ENCODE results near the gene KCNJ18.
"Not testable (repeated sequence)": the region's sequence is repeated elsewhere in the genome, so short reads cannot be mapped to it uniquely, and the experiment has no call there.

KCNJ18 gene

DNA sequence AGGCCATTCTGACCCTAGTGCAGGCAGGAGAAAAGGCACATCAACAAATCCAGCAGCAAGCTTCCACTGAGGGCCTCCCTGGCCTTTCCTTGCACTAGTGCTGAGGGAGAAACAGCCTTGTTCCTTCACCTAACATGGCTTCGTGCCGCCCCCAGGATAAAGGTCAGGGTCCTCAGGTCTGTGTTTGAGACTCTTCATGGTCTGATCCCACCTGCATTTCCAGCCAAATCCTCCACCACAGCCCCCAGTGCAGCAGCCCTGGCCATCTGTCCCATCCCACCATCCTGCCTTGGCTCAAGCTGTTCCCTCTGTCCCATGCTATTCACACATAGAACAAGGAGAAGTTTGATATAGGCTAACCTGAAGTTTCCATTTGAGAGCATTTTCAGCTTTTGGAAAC, 20.9 kb upstream of the KCNJ18 start:
- DNase-seq, result not testable (repeated sequence)

DNA sequence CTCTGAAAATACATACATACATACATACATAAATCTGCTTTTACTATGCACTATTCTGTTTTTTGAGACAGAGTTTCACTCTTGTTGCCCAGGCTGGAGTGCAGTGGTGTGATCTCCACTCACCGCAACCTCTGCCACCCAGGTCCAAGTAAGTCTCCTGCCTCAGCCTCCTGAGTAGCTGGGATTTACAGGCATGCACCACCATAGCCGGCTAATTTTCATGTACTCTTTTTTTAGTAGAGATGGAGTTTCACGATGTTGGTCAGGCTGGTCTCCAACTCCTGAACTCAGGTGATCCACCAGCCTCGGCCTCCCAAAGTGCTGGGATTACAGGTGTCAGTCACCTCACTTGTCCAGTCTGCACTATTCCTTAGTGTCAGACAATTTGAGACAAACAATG, 20.5 kb upstream of the KCNJ18 start:
- DNase-seq, result not testable (repeated sequence)

DNA sequence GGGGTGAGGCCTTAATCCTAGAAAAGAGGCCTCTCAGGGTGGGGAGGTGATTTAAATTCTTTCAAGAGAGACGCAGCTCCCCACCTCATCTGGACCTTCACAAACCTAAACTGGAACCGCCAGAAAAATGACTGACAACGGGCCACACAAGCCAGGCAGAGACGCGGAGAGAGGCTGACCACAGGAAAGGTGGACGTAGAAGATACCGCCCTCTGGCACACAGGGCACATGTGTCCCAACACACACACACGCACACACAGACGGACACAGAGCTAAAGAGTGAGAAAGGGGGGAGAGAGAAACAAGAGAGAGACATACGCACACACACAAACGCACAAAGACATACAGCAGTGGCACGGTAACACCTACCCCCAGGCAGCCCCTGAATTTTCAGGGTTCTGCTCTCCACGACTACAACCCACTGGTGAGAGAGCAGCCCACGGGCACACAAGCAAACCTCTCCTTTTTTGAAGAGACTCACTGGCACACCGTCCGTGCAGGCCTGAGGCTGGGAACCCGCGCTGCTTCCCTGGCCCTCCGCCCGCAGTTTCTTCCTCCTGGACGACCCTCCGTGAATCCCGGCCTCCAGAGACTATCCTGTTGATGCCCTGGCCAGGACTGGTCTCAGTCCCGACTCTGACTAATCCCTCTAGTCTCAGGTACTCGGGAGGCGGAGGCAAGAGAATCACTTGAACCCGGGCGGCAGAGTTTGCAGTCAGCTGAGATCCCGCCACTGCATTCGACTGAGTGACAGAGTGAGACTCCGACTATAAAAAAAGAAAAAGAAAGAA, 18.7 kb upstream of the KCNJ18 start:
- DNase-seq, result not testable (repeated sequence)

DNA sequence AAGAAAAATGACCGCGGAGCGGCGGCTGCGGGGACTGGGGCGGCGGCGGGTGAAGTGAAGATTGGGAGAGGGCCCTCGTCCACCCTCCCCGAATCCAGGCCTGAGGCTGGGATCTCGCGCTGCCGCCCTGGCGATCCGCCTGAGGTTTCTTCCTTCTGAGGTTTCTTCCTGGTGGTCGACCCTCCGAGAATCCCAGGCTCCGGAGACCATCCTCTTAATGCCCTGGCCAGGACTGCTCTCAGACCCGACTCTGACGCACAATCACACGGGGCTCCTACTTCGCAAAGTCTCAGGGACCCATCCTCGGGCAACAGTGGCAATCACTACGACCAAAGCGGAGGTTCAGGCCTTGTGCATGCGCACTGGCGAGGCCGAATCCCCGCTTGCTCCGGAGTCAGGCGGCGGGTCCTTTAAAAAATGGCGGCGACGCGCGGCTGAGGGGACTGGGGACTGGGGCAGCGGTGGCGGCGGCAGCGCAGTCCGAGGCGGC, 18.0 kb upstream of the KCNJ18 start:
- DNase-seq, result no peak

DNA sequence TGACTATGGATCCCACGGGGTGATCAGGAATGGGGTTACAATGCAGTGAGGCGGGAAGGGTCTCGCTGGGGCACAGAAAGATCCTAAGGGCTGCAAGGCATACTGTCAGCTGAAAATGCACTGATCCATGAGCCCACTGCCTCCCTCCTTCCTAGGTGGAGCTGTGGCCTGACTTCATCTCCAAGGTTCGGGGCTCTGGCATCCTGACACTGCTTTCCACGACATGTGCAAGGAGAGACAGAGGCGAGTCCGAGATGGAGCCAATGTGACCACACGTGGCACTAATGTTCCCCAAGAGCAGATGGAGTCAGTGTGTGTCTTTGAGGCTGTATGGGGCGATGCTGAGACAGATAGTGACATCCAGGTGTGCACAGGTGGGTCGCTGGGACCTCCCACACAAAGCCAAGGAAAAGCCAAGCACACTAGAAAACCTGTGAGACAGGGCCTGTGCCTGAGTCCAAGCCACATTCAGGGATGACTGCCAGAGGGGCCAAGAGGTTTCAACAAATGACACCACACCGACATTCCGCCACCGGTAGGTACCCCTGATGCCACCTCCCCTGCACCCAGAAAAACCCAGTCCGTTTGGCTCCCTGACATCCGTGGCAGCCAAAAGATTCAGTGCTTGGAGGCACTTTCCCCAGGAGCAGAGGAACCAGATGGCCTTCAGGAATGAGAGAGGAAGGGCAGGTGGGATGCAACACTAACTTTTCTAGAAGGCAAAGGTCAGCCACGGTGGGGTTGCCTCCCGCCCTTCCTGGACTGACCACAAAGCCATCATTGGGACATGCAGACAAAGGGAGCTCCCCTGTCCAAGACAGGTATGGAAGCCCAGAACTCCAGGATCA, 17.2 kb upstream of the KCNJ18 start:
- DNase-seq, result not testable (repeated sequence)

DNA sequence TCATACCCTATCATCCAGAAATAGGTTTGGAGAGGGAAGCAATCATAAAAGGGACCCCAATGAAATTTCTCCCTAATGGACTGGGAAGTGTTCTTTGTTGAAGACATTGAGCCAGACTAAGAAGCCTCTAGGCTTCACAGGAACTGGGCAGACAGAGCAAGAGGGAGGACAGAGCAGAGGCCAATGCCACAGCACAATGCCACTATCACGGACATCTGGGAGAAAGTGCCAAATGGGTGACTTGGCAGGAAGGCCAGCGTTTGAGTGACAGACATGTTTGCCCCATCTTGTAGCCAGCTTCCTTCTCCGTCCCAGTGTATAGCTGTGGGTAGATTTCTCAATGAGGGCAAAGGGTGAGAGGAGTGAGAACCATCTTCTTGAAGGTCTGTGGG, 16.6 kb upstream of the KCNJ18 start:
- not testable (repeated sequence) for DNase-seq

DNA sequence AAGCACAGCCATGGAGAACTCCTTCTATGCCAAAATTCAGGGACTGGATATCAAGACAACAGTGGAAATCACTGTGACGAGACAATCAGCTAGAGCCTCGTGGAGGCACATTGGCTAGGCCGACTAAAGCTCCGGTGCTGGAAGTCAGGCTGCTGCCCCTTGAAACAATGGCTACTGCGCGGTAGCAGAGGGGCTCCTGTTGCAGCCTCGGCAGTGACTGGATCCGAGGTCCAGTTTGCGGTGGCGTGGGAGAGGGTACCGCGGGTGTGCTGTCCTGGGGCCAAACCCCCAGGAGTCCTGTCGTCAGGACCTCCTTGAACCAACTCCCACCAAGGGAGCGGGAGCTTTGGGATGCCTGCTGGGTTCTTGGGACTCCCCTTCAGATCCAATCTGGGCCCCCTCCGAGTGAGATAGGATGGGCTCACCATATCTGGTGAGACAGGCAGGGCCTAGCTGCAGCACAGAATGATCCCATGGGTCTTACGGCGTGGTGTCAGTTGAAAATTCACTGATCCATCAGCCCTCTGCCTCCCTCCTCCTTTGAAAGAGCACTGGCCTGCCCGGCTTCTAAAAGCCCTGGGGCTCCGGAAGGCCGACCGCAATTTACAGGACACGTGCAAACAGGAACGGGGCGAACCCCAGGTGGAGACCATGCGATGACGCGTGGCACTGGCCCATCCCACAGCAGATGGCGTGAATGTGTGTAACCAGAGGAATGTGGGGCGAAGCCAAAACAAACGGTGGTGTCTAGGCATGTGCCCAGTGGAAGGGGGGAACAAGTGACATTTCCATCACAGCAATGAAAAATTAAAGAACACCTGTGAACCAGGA, 15.8 kb upstream of the KCNJ18 start:
- no peak for DNase-seq

DNA sequence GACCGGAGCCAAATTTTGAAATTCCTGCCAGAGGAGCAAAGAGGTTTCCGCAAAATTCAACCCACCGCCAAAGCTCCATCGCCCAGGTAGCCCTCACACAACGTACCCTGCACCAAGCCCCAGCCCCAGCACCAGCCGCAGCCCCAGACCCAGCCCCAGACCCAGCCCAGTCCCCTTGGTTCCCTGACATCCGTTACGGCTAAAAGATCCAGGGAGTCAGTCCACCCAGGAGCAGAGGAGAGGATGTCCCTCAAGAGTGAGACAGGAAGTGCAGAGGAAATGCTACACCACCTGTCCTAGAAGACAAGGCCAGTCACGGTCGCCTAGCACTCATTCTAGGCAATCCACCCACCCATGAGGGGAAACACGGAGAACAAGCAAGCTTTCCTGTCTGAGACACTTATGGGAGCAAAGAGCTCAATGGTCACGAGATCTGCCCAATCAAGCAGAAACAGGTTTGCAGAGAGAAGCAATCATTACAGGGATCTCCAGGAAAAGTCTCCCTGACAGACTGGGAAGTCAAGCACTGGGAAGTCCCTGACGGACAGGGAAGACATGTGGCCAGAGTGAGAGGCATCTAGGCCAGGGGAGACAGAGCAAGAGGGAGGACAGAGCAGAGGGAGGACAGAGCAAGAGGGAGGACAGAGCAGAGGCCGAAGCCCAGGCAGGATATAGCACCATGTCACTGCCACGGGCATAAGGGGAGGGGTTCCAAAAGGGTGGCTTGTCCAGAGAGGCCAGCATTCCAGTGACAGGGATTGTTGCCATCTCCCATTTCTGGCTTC, 15.0 kb upstream of the KCNJ18 start:
- no peak for DNase-seq

DNA sequence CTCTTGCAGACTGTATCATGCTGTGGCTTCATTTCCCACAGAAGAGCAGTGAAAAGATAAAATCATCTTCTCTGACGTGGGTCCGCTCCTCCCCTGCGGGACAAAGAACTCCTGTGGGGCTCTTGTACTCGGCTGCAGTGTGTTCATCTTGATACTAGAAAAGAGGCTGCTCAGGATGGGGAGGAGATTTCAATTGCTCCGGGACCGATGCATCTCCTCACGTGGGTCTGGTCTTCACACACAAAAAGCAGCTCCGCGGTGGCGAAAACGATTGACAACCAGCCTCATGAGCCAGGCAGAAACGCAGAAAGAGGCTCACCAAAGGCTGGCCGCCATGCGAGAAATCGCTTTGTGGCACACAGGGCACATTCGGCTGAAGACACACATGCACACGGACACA, 14.4 kb upstream of the KCNJ18 start:
- no peak for DNase-seq

DNA sequence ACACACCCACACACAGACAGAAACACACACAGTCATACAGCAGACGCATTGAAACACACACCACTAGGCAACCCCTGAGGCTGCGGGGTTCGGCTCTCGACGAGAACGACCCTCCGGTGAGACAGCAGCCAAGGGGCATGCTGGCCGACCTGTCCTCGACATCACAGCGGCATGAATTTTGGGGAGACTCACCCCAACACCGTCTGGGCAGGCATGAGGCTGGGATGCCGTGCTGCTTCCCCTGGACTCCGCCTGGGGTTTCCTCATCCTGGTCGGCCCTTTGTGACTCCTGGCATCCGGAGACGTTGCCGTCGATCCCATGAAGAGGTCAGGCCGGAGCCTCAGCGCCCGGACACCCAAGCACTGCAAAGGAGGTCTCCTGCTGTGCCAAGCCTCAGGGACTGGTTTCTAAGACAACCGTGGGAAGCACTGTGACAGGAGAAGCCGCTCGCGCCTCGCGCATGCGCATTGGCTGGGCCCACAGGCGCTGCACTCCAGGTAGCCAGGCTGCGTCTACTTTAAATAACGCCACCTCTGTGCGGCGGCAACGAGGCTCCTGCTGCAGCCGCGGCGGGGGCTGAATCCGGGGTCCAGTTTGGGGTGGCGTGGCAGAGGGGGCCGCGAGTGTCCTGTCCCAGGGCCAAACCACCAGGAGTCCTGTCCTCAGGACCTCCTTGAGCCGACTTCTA, 13.8 kb upstream of the KCNJ18 start:
- DNase-seq, result no peak

DNA sequence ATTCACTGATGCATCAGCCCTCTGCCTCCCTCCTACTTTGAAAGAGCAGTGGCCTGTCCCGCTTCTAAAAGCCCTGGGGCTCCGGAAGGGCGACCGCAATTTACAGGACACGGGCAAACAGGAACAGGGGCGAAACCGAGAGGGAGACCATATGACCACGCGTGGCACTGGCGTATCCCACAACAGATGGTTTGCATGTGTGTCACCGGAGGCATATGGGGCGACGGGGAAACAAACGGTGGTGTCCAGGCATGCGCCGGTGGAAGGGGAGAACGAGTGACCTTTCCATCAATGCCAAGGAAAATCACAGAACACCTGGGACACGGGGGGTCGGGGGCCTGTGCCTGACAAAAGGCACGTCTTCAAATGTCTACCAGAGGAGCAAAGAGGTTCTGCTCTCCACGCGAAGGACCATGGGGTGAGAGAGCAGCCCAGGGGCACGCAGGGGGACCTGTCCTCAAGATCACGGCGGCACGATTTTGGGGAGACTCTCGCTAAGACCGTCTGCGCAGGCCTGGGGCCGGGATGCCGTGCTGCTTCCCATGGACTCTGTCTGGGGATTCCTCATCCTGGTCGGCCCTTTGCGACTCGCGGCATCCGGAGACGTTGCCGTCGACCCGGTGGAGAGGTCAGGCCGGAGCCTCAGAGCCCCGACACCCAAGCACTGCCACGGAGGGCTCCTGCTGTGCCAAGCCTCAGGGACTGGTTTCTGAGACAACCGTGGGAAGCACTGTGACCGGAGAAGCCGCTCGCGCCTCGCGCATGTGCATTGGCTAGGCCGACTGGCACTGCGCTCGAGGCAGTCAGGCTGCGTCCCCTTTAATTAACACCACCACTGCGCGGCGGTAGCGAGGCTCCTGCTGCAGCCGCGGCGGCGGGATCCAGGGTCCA, 12.8 kb upstream of the KCNJ18 start:
- DNase-seq, result no peak

DNA sequence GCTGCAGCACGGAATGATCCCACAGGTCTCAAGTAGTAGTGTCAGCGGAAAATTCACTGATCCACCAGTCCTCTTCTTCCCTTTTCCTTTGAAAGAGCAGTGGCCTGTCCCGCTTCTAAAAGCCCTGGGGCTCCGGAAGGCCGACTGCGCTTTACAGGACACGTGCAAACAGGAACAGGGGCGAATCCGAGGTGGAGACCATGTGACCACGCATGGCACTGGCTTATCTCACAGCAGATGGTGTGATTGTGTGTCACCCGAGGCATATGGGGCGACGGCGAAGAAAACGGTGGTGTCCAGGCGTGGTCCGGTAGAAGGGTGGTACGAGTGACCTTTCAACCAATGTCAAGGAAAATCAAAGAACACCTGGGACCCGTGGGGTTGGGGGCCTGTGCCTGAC, 12.0 kb upstream of the KCNJ18 start:
- no peak for DNase-seq

DNA sequence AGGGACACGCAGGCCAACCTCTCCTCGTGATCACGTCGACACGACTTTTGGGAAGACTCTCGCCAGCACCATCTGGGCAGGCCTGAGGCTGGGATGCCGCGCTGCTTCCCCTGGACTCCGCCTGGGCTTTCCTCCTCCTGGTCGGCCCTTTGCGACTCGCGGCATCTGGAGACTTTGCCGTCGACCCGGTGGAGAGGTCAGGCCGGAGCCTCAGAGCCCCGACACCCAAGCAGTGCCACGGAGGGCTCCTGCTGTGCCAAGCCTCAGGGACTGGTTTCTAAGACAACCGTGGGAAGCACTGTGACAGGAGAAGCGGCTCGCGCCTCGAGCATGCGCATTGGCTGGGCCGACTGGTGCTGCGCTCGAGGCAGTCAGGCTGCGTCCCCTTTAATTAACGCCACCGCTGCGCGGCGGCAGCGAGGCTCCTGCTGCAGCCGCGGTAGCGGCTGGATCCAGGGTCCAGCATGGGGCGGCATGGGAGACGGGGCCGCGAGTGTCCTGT, 11.4 kb upstream of the KCNJ18 start:
- DNase-seq, result not testable (repeated sequence)

DNA sequence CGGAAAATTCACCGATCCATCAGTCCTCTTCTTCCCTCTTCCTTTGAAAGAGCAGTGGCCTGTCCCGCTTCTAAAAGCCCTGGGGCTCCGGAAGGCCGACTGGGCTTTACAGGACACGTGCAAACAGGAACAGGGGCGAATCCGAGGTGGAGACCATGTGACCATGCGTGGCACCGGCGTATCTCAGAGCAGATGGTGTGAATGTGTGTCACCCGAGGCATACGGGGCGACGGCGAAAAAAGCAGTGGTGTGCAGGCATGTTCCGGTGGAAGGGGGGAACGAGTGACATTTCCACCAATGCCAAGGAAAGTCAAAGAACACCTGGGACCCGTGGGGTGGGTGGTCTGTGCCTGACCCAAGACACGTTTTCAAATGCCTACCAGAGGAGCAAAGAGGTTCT, 10.7 kb upstream of the KCNJ18 start:
- not testable (repeated sequence) for DNase-seq

DNA sequence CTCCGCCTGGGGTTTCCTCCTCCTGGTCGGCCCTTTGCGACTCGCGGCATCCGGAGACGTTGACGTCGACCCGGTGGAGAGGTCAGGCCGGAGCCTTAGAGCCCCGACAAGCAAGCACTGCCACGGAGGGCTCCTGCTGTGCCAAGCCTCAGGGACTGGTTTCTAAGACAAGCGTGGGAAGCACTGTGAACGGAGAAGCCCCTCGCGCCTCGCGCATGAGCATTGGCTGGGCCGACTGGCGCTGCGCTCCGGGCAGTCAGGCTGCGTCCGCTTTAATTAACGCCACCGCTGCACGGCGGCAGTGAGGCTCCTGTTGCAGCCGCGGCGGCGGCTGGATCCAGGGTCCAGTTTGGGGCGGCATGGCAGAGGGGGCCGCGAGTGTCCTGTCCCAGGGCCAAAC, 10.2 kb upstream of the KCNJ18 start:
- DNase-seq, result not testable (repeated sequence)

DNA sequence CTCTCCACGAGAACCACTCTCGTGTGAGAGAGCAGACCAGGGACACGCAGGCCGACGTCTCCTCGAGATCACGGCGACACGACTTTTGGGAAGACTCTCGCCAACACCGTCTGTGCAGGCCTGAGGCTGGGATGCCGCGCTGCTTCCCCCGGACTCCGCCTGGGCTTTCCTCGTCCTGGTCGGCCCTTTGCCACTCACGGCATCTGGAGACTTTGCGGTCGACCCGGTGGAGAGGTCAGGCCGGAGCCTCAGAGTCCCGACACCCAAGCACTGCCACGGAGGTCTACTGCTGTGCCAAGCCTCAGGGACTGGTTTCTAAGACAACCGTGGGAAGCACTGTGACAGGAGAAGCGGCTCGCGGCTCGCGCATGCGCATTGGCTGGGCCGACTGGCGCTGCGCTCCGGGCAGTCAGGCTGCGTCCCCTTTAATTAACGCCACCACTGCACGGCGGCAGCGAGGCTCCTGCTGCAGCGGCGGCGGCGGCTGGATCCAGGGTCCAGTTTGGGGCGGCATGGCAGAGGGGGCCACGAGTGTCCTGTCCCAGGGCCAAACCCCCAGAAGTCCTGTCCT, 9.1 kb upstream of the KCNJ18 start:
- DNase-seq, result not testable (repeated sequence)

DNA sequence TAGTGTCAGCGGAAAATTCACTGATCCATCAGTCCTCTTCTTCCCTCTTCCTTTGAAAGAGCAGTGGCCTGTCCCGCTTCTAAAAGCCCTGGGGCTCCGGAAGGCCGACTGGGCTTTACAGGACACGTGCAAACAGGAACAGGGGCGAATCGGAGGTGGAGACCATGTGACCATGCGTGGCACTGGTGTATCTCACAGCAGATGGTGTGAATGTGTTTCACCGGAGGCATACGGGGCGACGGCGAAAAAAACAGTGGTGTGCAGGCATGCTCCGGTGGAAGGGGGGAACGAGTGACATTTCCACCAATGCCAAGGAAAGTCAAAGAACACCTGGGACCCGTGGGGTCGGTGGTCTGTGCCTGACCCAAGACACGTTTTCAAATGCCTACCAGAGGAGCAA, 8.4 kb upstream of the KCNJ18 start:
- not testable (repeated sequence) for DNase-seq

DNA sequence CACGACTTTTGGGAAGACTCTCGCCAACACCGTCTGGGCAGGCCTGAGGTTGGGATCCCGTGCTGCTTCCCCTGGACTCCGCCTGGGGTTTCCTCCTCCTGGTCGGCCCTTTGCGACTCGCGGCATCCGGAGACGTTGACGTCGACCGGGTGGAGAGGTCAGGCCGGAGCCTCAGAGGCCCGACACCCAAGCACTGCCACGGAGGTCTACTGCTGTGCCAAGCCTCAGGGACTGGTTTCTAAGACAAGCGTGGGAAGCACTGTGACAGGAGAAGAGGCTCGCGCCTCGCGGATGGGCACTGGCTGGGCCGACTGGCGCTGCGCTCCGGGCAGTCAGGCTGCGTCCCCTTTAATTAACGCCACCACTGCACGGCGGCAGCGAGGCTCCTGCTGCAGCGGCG, 7.9 kb upstream of the KCNJ18 start:
- DNase-seq, result not testable (repeated sequence)

DNA sequence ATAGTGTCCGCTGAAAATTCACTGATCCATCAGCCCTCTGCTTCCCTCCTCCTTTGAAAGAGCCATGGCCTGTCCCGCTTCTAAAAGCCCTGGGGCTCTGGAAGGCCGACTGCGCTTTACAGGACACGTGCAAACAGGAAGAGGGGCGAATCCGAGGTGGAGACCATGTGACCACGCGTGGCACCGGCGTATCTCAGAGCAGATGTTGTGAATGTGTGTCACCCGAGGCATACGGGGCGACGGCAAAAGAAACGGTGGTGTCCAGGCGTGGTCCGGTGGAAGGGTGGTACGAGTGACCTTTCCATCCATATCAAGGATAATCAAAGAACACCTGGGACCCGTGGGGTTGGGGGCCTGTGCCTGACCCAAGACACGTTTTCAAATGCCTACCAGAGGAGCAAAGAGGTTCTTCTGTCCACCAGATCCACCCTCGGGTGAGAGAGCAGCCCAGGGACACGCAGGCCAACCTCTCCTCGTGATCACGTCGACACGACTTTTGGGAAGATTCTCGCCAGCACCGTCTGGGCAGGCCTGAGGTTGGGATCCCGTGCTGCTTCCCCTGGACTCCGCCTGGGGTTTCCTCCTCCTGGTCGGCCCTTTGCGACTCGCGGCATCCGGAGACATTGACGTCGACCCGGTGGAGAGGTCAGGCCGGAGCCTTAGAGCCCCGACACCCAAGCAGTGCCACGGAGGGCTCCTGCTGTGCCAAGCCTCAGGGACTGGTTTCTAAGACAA, 7.1 kb upstream of the KCNJ18 start:
- not testable (repeated sequence) for DNase-seq

All from suppressor macrophage (primary cell).